ENCODE data around the gene AFDN.

- TF ChIP-seq POLR2A (IDR thresholded peaks at IDR 0.05) (no peak), CTCF (IDR thresholded peaks at IDR 0.05) (no peak)
Measured at GRCh38 chr6:167786853-167787675, 39.6 kb upstream of the AFDN start.
